Mesenchymal stem cell (in vitro differentiated cells and primary cell): ENCODE measurements around the gene ADGRA3.

Source experiments
- DNase-seq: peaks from one replicate; pipeline ENCODE4 v3.0.0-alpha.2; 2013
- H2AFZ ChIP-seq: one replicate; pipeline ENCODE4 v1.6.1; 2013; ENCODE audit warnings: low read depth, mild to moderate bottlenecking, control low read depth, inconsistent platforms, low read length, moderate library complexity
- H2AK5ac ChIP-seq: 2 replicates; pipeline ENCODE4 v1.6.1; 2013; ENCODE audit warnings: low read length, moderate library complexity, mild to moderate bottlenecking, inconsistent platforms; ENCODE audit not compliant: severe bottlenecking
- H2BK120ac ChIP-seq: one replicate; pipeline ENCODE4 v1.6.1; 2013; ENCODE audit warnings: low read depth, mild to moderate bottlenecking, inconsistent platforms, low read length, moderate library complexity
- H2BK12ac ChIP-seq, 2 experiments: one replicate each; pipeline ENCODE4 v1.6.1; 2013; ENCODE audit warnings: inconsistent platforms in 2 of 2, low read length in 2 of 2, mild to moderate bottlenecking in 2 of 2, moderate library complexity in 2 of 2, control low read depth in 1 of 2
- H2BK15ac ChIP-seq: one replicate; pipeline ENCODE4 v1.6.1; 2013; ENCODE audit warnings: mild to moderate bottlenecking, low read depth, inconsistent platforms; ENCODE audit not compliant: poor library complexity, severe bottlenecking
- H2BK5ac ChIP-seq: 2 replicates; pipeline ENCODE4 v1.6.1; 2013; ENCODE audit warnings: low read depth, mild to moderate bottlenecking, low read length, control low read depth, inconsistent platforms; ENCODE audit not compliant: poor library complexity, severe bottlenecking
- H3K14ac ChIP-seq, 2 experiments: one replicate each; pipeline ENCODE4 v1.6.1; 2013; ENCODE audit warnings: inconsistent platforms in 2 of 2, low read length in 2 of 2, control low read depth in 1 of 2, mild to moderate bottlenecking in 1 of 2, moderate library complexity in 1 of 2
- H3K18ac ChIP-seq, 2 experiments: one replicate each; pipeline ENCODE4 v1.6.1; 2013; ENCODE audit warnings: inconsistent platforms in 2 of 2, low read length in 2 of 2, control low read depth in 1 of 2, low read depth in 1 of 2, mild to moderate bottlenecking in 1 of 2
- H3K23ac ChIP-seq, 2 experiments: one replicate each; pipeline ENCODE4 v1.6.1; 2013; ENCODE audit warnings: inconsistent platforms in 2 of 2, low read length in 2 of 2, mild to moderate bottlenecking in 2 of 2, moderate library complexity in 2 of 2, control low read depth in 1 of 2
- H3K27ac ChIP-seq: 2 replicates; pipeline ENCODE4 v1.5.1; 2013; ENCODE audit warnings: mild to moderate bottlenecking, moderate library complexity, low read length, control low read depth, inconsistent platforms; ENCODE audit not compliant: poor library complexity, severe bottlenecking
- H3K27me3 ChIP-seq, 2 experiments: 2 replicates each; pipeline versions ENCODE4 v1.6.1 to v1.7.0; 2013; ENCODE audit warnings: low read length in 2 of 2, mild to moderate bottlenecking in 2 of 2, moderate library complexity in 2 of 2, control low read depth in 1 of 2, inconsistent platforms in 1 of 2; ENCODE audit not compliant: control insufficient read depth in 1 of 2, insufficient read depth in 1 of 2
- H3K36me3 ChIP-seq, 2 experiments: 2 replicates each; pipeline versions ENCODE4 v1.6.1 to v1.7.0; 2013; ENCODE audit warnings: low read length in 2 of 2, control low read depth in 1 of 2, inconsistent platforms in 1 of 2, low read depth in 1 of 2, mild to moderate bottlenecking in 1 of 2; ENCODE audit not compliant: insufficient read depth in 2 of 2, control insufficient read depth in 1 of 2
- H3K4ac ChIP-seq, 2 experiments: one replicate each; pipeline ENCODE4 v1.6.1; 2013; ENCODE audit warnings: inconsistent platforms in 2 of 2, low read length in 2 of 2, mild to moderate bottlenecking in 2 of 2, moderate library complexity in 2 of 2, control low read depth in 1 of 2, low read depth in 1 of 2
- H3K4me1 ChIP-seq: 2 replicates; pipeline ENCODE4 v1.6.1; 2013; ENCODE audit warnings: low read depth, low read length, control low read depth; ENCODE audit not compliant: control insufficient read depth, insufficient read depth
- H3K4me2 ChIP-seq: 2 replicates; pipeline ENCODE4 v1.6.1; 2013; ENCODE audit warnings: low read length, mild to moderate bottlenecking, inconsistent platforms; ENCODE audit not compliant: poor library complexity, severe bottlenecking
- H3K4me3 ChIP-seq, 2 experiments: 2 replicates each; pipeline versions ENCODE4 v1.5.1 to v1.7.0; 2013; ENCODE audit warnings: low read length in 2 of 2, mild to moderate bottlenecking in 2 of 2, control low read depth in 1 of 2, low read depth in 1 of 2; ENCODE audit not compliant: insufficient read depth in 1 of 2
- H3K79me1 ChIP-seq: replicated peaks from 2 replicates; pipeline ENCODE4 v1.6.1; 2013; ENCODE audit warnings: mild to moderate bottlenecking, control low read depth, low read length, inconsistent platforms; ENCODE audit not compliant: poor library complexity, severe bottlenecking
- H3K9ac ChIP-seq: 2 replicates; pipeline ENCODE4 v1.7.0; 2013; ENCODE audit warnings: mild to moderate bottlenecking, low read length, moderate library complexity
- H3K9me3 ChIP-seq: 2 replicates; pipeline ENCODE4 v1.7.0; 2013; ENCODE audit warnings: mild to moderate bottlenecking, low read length; ENCODE audit not compliant: control insufficient read depth
- H4K8ac ChIP-seq: one replicate; pipeline ENCODE4 v1.6.1; 2013; ENCODE audit warnings: inconsistent platforms, mild to moderate bottlenecking, low read length, moderate library complexity
- H4K91ac ChIP-seq: one replicate; pipeline ENCODE4 v1.6.1; 2013; ENCODE audit warnings: mild to moderate bottlenecking, low read length, inconsistent platforms
- WGBS: methylation state at CpG from one replicate; pipeline ENCODE4 v1.1.7; 2013; ENCODE audit warnings: mixed read lengths; 5-methylcytosine and 5-hydroxymethylcytosine counted together

ADGRA3 gene

GRCh38 chr4:22339491-22339890 is 176.4 kb downstream of the ADGRA3 start:
- WGBS = 85% methylated on average over 5 of the region's 5 CpGs
- Histone ChIP-seq H3K4me2 (no peak overlapping the region), H2AK5ac (no peak overlapping the region), H3K4me3 (no peak overlapping the region), H2BK5ac (no peak overlapping the region), H3K27ac (no peak overlapping the region), H3K9ac (no peak overlapping the region), H4K8ac (no peak overlapping the region), H2AFZ (no peak overlapping the region), H2BK120ac (no peak overlapping the region), H3K36me3 (no peaks in the 10 kb centered on the region), H3K27me3 (no peaks in the 10 kb centered on the region), H3K14ac (no peak overlapping the region), H4K91ac (no peak overlapping the region), H3K4ac (no peak overlapping the region), H3K23ac (no peak overlapping the region), H3K18ac (no peak overlapping the region), H2BK15ac (no peak overlapping the region), H2BK12ac (no peak overlapping the region), H3K9me3 (no peaks in the 10 kb centered on the region), H3K79me1 (no peaks in the 10 kb centered on the region), H3K4me1 (no peaks in the 10 kb centered on the region)
- DNase-seq = no peak

GRCh38 chr4:22338796-22339195 is 177.1 kb downstream of the ADGRA3 start:
- Histone ChIP-seq H3K4me2 (no peak overlapping the region), H3K36me3 (no peaks in the 10 kb centered on the region), H4K91ac (no peak overlapping the region), H3K4me1 (no peaks in the 10 kb centered on the region), H3K27ac (no peak overlapping the region), H2BK5ac (no peak overlapping the region), H3K4me3 (no peak overlapping the region), H3K9me3 (no peaks in the 10 kb centered on the region), H3K14ac (no peak overlapping the region), H2BK15ac (no peak overlapping the region), H3K18ac (no peak overlapping the region), H3K4ac (no peak overlapping the region), H2AK5ac (no peak overlapping the region), H3K9ac (no peak overlapping the region), H2BK120ac (no peak overlapping the region), H2AFZ (no peak overlapping the region), H3K79me1 (no peaks in the 10 kb centered on the region), H3K27me3 (no peaks in the 10 kb centered on the region), H4K8ac (no peak overlapping the region), H3K23ac (no peak overlapping the region), H2BK12ac (no peak overlapping the region)
- DNase-seq = no peak
- 94% methylated on average over 2 of the region's 2 CpGs for WGBS
